ENCODE data around the gene MSMP.
A peak's percentile ranks its signal among the peaks of the same experiment; 100 is the strongest.

Gene MSMP

GRCh38 chr9:35734096-35734495 lies 20.0 kb downstream of the MSMP start:
- H3K4me3 ChIP-seq (ENCODE audit: low read depth, low read length) = no peak overlapping the region
- no peak for DNase-seq (ENCODE audit: low read depth)
- TF ChIP-seq CTCF (IDR thresholded peaks at IDR 0.05; ENCODE audit: low read depth, low read length) (no peak), MYC (IDR thresholded peaks at IDR 0.05; ENCODE audit: low read depth, low read length) (no peak), MAX (IDR thresholded peaks at IDR 0.05; ENCODE audit: low read depth, low read length) (no peak), POLR2A (IDR thresholded peaks at IDR 0.05; ENCODE audit: extremely low read depth, insufficient read length) (no peak)

- H3K4me3 ChIP-seq (ENCODE audit: low read depth, low read length) = peak overlapping the region; percentile 82
- DNase-seq (ENCODE audit: low read depth) = peak; percentile 51
- TF ChIP-seq MAX (IDR thresholded peaks at IDR 0.05; ENCODE audit: low read depth, low read length) = no peak
- TF ChIP-seq POLR2A (IDR thresholded peaks at IDR 0.05; ENCODE audit: extremely low read depth, insufficient read length) = no peak
- TF ChIP-seq CTCF (IDR thresholded peaks at IDR 0.05; ENCODE audit: low read depth, low read length) = no peak
- no peak for TF ChIP-seq MYC (IDR thresholded peaks at IDR 0.05; ENCODE audit: low read depth, low read length)
These were observed 21.1 kb downstream of the MSMP start for GRCh38 chr9:35732800-35733541.

GRCh38 chr9:35732185-35732799 lies 21.8 kb downstream of the MSMP start, which contains the start of the genes CREB3 and TLN1:
Gene CREB3, plus strand, starts transcription at chr9:35732666. Its CDS starts 107 bp downstream, at chr9:35732773.
Gene TLN1, minus strand, starts transcription at chr9:35732195. Its CDS starts 6,501 bp downstream, at chr9:35725694.
- peak within 1 kb of the TSS; percentile 90 for H3K4me3 ChIP-seq (ENCODE audit: low read depth, low read length)
- peak; percentile 97 for DNase-seq (ENCODE audit: low read depth)
- TF ChIP-seq CTCF (IDR thresholded peaks at IDR 0.05; ENCODE audit: low read depth, low read length) (no peak), MYC (IDR thresholded peaks at IDR 0.05; ENCODE audit: low read depth, low read length) (peak; percentile 30; the same call in 1 of the 2 replicates), POLR2A (IDR thresholded peaks at IDR 0.05; ENCODE audit: extremely low read depth, insufficient read length) (peak; percentile 15), MAX (IDR thresholded peaks at IDR 0.05; ENCODE audit: low read depth, low read length) (peak; percentile 26; the same call in 1 of the 2 replicates)

- peak overlapping the region; percentile 90 for H3K4me3 ChIP-seq (ENCODE audit: low read depth, low read length)
- DNase-seq (ENCODE audit: low read depth) = peak; percentile 27
- TF ChIP-seq MAX (IDR thresholded peaks at IDR 0.05; ENCODE audit: low read depth, low read length) (no peak), POLR2A (IDR thresholded peaks at IDR 0.05; ENCODE audit: extremely low read depth, insufficient read length) (no peak), MYC (IDR thresholded peaks at IDR 0.05; ENCODE audit: low read depth, low read length) (no peak), CTCF (IDR thresholded peaks at IDR 0.05; ENCODE audit: low read depth, low read length) (no peak)
These were observed 22.5 kb downstream of the MSMP start for GRCh38 chr9:35731415-35732184.

- DNase-seq (ENCODE audit: low read depth) = no peak
- TF ChIP-seq MYC (IDR thresholded peaks at IDR 0.05; ENCODE audit: low read depth, low read length) (no peak), MAX (IDR thresholded peaks at IDR 0.05; ENCODE audit: low read depth, low read length) (no peak), POLR2A (IDR thresholded peaks at IDR 0.05; ENCODE audit: extremely low read depth, insufficient read length) (no peak)
- peak overlapping the region; percentile 90 for H3K4me3 ChIP-seq (ENCODE audit: low read depth, low read length)
These were observed 23.6 kb downstream of the MSMP start for GRCh38 chr9:35730486-35730854.
